HG03558 (cell line): Measurements from ENCODE around the gene INPP5D.
"Not testable (repeated sequence)": the region's sequence is repeated elsewhere in the genome, so short reads cannot be mapped to it uniquely, and the experiment has no call there.

Experiments used
- ATAC-seq: cut with Tn5 transposase; IDR thresholded peaks from one replicate; pipeline ENCODE4 v1.9.1; 2021; ENCODE audit warnings: moderate number of reproducible peaks; ENCODE audit not compliant: unreplicated experiment; ENCODE audit errors: extremely low read depth

INPP5D gene

GRCh38 chr2:233059797-233060500 is at the start of gene INPP5D:
TSS of gene INPP5D (plus strand) at chr2:233060342. CDS start at chr2:233060479, 137 bp downstream.
- ATAC-seq: no peak

GRCh38 chr2:233010569-233011267 is 49.4 kb upstream of the INPP5D start:
- no peak for ATAC-seq

- no peak for ATAC-seq
These were observed 48.9 kb upstream of the INPP5D start for GRCh38 chr2:233011268-233011650.

- ATAC-seq: no peak
These were observed 48.4 kb upstream of the INPP5D start for GRCh38 chr2:233011702-233012131.

GRCh38 chr2:233012301-233012971 is 47.7 kb upstream of the INPP5D start:
- ATAC-seq: no peak

GRCh38 chr2:233013027-233013461 is 47.1 kb upstream of the INPP5D start, which contains the start of gene NGEF:
TSS of gene NGEF (minus strand) at chr2:233013256. CDS start at chr2:232974890, 38,366 bp downstream.
- no peak for ATAC-seq

- ATAC-seq: no peak
These were observed 46.5 kb upstream of the INPP5D start for GRCh38 chr2:233013650-233014049.

GRCh38 chr2:233015019-233015645 is 45.0 kb upstream of the INPP5D start:
- no peak for ATAC-seq

- no peak for ATAC-seq
These were observed 42.2 kb upstream of the INPP5D start for GRCh38 chr2:233017947-233018346.

- ATAC-seq: not testable (repeated sequence)
These were observed 40.5 kb upstream of the INPP5D start for GRCh38 chr2:233019610-233020009.

- no peak for ATAC-seq
These were observed 39.7 kb upstream of the INPP5D start for GRCh38 chr2:233020454-233020853.

- no peak for ATAC-seq
These were observed 38.4 kb upstream of the INPP5D start for GRCh38 chr2:233021771-233022170.

- ATAC-seq: no peak
These were observed 37.6 kb upstream of the INPP5D start for GRCh38 chr2:233022561-233022960.

- no peak for ATAC-seq
These were observed 37.0 kb upstream of the INPP5D start for GRCh38 chr2:233023007-233023760.

- ATAC-seq: no peak
These were observed 36.3 kb upstream of the INPP5D start for GRCh38 chr2:233023761-233024410.

GRCh38 chr2:233025706-233026105 is 34.4 kb upstream of the INPP5D start:
- no peak for ATAC-seq

- no peak for ATAC-seq
These were observed 33.8 kb upstream of the INPP5D start for GRCh38 chr2:233026198-233026813.

- no peak for ATAC-seq
These were observed 30.8 kb upstream of the INPP5D start for GRCh38 chr2:233029321-233029720.
